ENCODE measurements around the gene SLC35D3. TPM values are rescaled to one million over a fixed set of nuclear protein-coding genes. Genes with fewer than 3 reads are reported as not detected.
A peak's percentile ranks its signal among the peaks of the same experiment; 100 is the strongest.
"Not testable (repeated sequence)": the region's sequence is repeated elsewhere in the genome, so short reads cannot be mapped to it uniquely, and the experiment has no call there.

Gene SLC35D3, protein sequence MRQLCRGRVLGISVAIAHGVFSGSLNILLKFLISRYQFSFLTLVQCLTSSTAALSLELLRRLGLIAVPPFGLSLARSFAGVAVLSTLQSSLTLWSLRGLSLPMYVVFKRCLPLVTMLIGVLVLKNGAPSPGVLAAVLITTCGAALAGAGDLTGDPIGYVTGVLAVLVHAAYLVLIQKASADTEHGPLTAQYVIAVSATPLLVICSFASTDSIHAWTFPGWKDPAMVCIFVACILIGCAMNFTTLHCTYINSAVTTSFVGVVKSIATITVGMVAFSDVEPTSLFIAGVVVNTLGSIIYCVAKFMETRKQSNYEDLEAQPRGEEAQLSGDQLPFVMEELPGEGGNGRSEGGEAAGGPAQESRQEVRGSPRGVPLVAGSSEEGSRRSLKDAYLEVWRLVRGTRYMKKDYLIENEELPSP
- total RNA-seq (2021): 0.37 to 0.78 TPM (median 0.39 TPM) in 3 replicates
- percentile 31 among the genes with signal in this experiment for Bru-seq, nascent RNA
- long read RNA-seq, experiment 1, partial matches to known transcripts: 0 of 2 reads
- long read RNA-seq, experiment 1, other reads (novel, unspliced or antisense): 0 of 2 reads
- long read RNA-seq, experiment 2, partial matches to known transcripts: 0 of 1 reads
- long read RNA-seq, experiment 2, other reads (novel, unspliced or antisense): 1 of 1 reads
- long read RNA-seq, experiment 3, partial matches to known transcripts: 0 of 1 reads
- long read RNA-seq, experiment 3, other reads (novel, unspliced or antisense): 1 of 1 reads

DNA sequence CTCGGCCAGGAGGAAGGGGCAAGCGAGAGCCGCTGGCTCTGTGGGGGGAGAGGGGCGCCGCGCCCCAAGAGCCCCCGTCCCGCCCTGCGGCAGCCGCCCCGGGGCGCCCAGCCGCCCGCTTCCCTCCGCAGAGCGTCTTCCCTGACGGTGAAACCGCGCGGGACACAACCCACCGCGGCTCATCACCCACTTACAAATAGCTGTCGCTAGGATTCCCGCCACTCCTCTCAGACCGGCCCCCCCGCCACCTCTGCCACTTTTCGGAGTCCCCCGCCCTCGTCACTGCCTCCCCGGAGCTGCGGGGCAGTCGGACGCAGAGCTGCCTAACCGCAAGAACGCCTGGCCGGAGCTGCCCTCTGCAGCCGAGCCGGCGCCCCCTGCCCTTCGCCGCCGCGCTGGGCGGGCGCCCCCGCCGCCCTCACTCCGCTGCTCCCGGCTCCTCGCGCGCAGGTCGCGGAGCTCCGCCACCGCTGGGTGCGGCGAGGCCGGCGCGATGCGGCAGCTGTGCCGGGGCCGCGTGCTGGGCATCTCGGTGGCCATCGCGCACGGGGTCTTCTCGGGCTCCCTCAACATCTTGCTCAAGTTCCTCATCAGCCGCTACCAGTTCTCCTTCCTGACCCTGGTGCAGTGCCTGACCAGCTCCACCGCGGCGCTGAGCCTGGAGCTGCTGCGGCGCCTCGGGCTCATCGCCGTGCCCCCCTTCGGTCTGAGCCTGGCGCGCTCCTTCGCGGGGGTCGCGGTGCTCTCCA is at the start of gene SLC35D3:
TSS of gene SLC35D3 (plus strand) at position 366 of the 749 bp plus-strand sequence. CDS start at position 494, 128 bp downstream.
- ChIA-PET POLR2A (interaction anchor here (0.6 to 1.4 kb wide), 3 partner anchors 11 to 122 kb away, joined by 3 to 6 read pairs (median 4); partner anchors contain the start of gene IL20RA), CTCF (interaction anchor here (0.6 to 2.7 kb wide), 10 partner anchors 19 to 1438 kb away, joined by 3 to 16 read pairs (median 5); partner anchors contain the start of genes MAP3K5 and MAP7)
- TF ChIP-seq ZNF423 (CRISPR knock-in tag; IDR thresholded peaks at IDR 0.05) (0 out of 2 replicates have a peak, but pooled peaks have one; percentile 31), ZBTB21 (CRISPR knock-in tag; IDR thresholded peaks at IDR 0.05; ENCODE audit: borderline replicate concordance) (peak; percentile 46; the same call in 1 of the 2 replicates), TP53 (CRISPR knock-in tag; IDR thresholded peaks at IDR 0.05) (no peak; the same call in 1 of the 2 replicates), FOXP1 (CRISPR knock-in tag; IDR thresholded peaks at IDR 0.05; ENCODE audit: borderline replicate concordance) (peak; percentile 82; the same call in 1 of the 2 replicates), FOXK1 (CRISPR knock-in tag; IDR thresholded peaks at IDR 0.05) (peak; percentile 22; the same call in 1 of the 2 replicates), ATF1 (CRISPR knock-in tag; IDR thresholded peaks at IDR 0.05) (peak; percentile 49; the same call in 1 of the 2 replicates), CREM (CRISPR knock-in tag; IDR thresholded peaks at IDR 0.05) (0 out of 2 replicates have a peak, but pooled peaks have one; percentile 33), SP1 (CRISPR knock-in tag; conservative IDR thresholded peaks at IDR 0.05) (0 out of 2 replicates have a peak, but pooled peaks have one; percentile 11)
- TF ChIP-seq, protein P1, sequence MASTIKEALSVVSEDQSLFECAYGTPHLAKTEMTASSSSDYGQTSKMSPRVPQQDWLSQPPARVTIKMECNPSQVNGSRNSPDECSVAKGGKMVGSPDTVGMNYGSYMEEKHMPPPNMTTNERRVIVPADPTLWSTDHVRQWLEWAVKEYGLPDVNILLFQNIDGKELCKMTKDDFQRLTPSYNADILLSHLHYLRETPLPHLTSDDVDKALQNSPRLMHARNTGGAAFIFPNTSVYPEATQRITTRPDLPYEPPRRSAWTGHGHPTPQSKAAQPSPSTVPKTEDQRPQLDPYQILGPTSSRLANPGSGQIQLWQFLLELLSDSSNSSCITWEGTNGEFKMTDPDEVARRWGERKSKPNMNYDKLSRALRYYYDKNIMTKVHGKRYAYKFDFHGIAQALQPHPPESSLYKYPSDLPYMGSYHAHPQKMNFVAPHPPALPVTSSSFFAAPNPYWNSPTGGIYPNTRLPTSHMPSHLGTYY (CRISPR knock-in tag; IDR thresholded peaks at IDR 0.05): no peak
- DNase-seq (ENCODE audit: low spot score) (peak; percentile 43), ATAC-seq (peak; percentile 46)
- H3K4me3 Mint-ChIP-seq: peak within 1 kb of the TSS; percentile 77
- H3K4me1 Mint-ChIP-seq: peaks cover 20% of the 10 kb centered on the region
- no peaks in the 10 kb centered on the region for H3K36me3 Mint-ChIP-seq
- no peaks in the 10 kb centered on the region for H3K9me3 Mint-ChIP-seq
- peaks cover 73% of the 10 kb centered on the region for H3K27me3 Mint-ChIP-seq (ENCODE audit: low read depth)
- no peak within 1 kb of the TSS for H3K27ac Mint-ChIP-seq

DNA sequence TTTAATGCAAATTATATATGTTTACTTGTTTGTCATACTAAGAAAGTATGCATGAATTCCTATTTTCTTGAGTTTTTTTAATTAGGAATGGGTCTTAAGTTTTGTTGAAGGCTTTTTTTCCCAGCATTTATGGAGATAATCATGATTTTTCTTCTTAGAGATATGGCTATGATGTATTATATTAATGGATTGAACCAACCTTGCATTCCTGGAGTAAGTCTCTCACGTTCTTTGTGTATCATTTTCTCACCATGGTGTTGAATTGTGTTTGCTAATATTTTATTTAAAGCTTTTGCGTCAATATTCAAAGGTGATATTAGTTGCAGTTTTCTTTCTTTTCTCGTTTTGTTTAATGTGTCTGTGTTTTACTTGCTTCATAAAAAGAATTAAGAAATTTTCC is 48.4 kb upstream of the SLC35D3 start:
- ATAC-seq: no peak
- H3K4me1 Mint-ChIP-seq: no peaks in the 10 kb centered on the region
- H3K4me3 Mint-ChIP-seq: no peak overlapping the region
- no peak for DNase-seq (ENCODE audit: low spot score)
- no peak for TF ChIP-seq SP1 (CRISPR knock-in tag; conservative IDR thresholded peaks at IDR 0.05)
- TF ChIP-seq KAT7 (CRISPR knock-in tag; IDR thresholded peaks at IDR 0.05; ENCODE audit: borderline replicate concordance): no peak
- no peak for TF ChIP-seq FOXP1 (CRISPR knock-in tag; IDR thresholded peaks at IDR 0.05; ENCODE audit: borderline replicate concordance)
- TF ChIP-seq, protein P2, sequence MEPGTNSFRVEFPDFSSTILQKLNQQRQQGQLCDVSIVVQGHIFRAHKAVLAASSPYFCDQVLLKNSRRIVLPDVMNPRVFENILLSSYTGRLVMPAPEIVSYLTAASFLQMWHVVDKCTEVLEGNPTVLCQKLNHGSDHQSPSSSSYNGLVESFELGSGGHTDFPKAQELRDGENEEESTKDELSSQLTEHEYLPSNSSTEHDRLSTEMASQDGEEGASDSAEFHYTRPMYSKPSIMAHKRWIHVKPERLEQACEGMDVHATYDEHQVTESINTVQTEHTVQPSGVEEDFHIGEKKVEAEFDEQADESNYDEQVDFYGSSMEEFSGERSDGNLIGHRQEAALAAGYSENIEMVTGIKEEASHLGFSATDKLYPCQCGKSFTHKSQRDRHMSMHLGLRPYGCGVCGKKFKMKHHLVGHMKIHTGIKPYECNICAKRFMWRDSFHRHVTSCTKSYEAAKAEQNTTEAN (CRISPR knock-in tag; IDR thresholded peaks at IDR 0.05): no peak
- TF ChIP-seq, protein P3, sequence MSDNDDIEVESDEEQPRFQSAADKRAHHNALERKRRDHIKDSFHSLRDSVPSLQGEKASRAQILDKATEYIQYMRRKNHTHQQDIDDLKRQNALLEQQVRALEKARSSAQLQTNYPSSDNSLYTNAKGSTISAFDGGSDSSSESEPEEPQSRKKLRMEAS (CRISPR knock-in tag; IDR thresholded peaks at IDR 0.05): no peak
- TF ChIP-seq, protein P4, sequence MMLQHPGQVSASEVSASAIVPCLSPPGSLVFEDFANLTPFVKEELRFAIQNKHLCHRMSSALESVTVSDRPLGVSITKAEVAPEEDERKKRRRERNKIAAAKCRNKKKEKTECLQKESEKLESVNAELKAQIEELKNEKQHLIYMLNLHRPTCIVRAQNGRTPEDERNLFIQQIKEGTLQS (CRISPR knock-in tag; conservative IDR thresholded peaks at IDR 0.05): no peak
- TF ChIP-seq ELF4 (CRISPR knock-in tag; IDR thresholded peaks at IDR 0.05; ENCODE audit: low read depth): no peak
- CTCF ChIA-PET: no interaction called here
- no peaks in the 10 kb centered on the region for H3K27me3 Mint-ChIP-seq (ENCODE audit: low read depth)
- H3K36me3 Mint-ChIP-seq: peaks cover 33% of the 10 kb centered on the region
- POLR2A ChIA-PET: no interaction called here
- H3K27ac Mint-ChIP-seq: no peak overlapping the region
- H3K9me3 Mint-ChIP-seq: peaks cover 34% of the 10 kb centered on the region

DNA sequence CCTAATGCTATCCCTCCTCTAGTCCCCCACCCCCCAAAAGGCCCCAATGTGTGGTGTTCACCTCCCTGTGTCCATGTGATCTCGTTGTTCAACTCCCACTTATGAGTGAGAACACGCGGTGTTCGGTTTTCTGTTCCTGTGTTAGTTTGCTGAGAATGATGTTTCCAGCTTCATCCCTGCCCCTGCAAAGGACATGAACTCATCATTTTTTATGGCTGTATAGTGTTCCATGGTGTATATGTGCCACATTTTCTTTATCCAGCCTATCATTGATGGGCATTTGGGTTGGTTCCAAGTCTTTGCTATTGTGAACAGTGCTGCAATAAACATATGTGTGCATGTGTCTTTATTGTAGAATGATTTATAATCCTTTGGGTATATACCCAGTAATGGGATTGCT is 45.6 kb upstream of the SLC35D3 start:
- DNase-seq (ENCODE audit: low spot score); H3K27me3 Mint-ChIP-seq (ENCODE audit: low read depth); H3K4me1 Mint-ChIP-seq; POLR2A ChIA-PET; H3K27ac Mint-ChIP-seq; ATAC-seq; CTCF ChIA-PET; H3K4me3 Mint-ChIP-seq: not testable (repeated sequence)
- Mint-ChIP-seq H3K36me3 (peaks cover 33% of the 10 kb centered on the region), H3K9me3 (peaks cover 34% of the 10 kb centered on the region)
